ENCODE data around the gene KDSR. TPM values are rescaled to one million over a fixed set of nuclear protein-coding genes. Genes with fewer than 3 reads are reported as not detected.

KDSR gene
- total and polyA plus RNA-seq, 2 experiments from 2014 or later = 31.2 to 55.1 TPM

DNA sequence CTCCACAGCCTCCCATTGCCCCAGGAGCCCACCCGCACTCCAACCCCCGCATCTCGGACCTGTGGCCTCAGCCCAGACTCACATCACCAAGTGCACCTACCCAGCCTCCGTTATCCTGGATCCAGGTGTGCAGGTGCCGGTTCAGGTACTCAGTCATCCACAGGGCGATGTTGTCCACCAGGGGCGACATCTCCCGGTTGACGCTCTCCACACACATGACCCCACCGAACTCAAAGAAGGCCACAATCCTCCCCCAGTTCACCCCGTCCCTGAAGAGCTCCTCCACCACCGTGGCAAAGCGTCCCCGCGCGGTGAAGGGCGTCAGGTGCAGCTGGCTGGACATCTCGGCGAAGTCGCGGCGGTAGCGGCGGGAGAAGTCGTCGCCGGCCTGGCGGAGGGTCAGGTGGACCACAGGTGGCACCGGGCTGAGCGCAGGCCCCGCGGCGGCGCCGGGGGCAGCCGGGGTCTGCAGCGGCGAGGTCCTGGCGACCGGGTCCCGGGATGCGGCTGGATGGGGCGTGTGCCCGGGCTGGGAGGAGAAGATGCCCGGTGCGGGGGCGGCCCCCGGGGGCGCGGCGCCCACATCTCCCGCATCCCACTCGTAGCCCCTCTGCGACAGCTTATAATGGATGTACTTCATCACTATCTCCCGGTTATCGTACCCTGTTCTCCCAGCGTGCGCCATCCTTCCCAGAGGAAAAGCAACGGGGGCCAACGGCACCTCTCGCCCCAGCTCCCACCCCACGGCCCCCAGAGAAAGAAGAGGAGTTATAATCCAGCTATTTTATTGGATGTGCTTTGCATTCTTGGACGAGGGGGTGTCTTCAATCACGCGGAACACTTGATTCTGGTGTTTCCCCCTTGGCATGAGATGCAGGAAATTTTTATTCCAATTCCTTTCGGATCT, 48.8 kb downstream of the KDSR start:
- no peaks in the 10 kb centered on the region for H3K9me3 ChIP-seq (ENCODE audit: low read depth)
- in situ Hi-C loops (cut with MboI) = no loop called here

GRCh38 chr18:63317556-63317946, 49.5 kb downstream of the KDSR start:
- Histone ChIP-seq H2AFZ (no peak overlapping the region), H4K20me1 (ENCODE audit: insufficient read depth) (no peaks in the 10 kb centered on the region), H3F3A (ENCODE audit: insufficient read depth) (peaks cover 17% of the 10 kb centered on the region; the same call in 1 of the 2 replicates), H3K27me3 (replicated peaks; ENCODE audit: insufficient read depth) (no peaks in the 10 kb centered on the region), H3K4me1 (ENCODE audit: insufficient read depth) (0 out of 2 replicates have a peak, but pooled peaks cover 8% of the 10 kb centered on the region), H3K36me3 (ENCODE audit: low read depth) (no peaks in the 10 kb centered on the region), H3K79me2 (ENCODE audit: insufficient read depth) (no peaks in the 10 kb centered on the region), H3K27ac (no peak overlapping the region), H3K9me3 (ENCODE audit: low read depth) (no peaks in the 10 kb centered on the region), H3K4me2 (ENCODE audit: unreplicated experiment) (no peak overlapping the region), H3K9ac (no peak overlapping the region), H3K9me2 (ENCODE audit: insufficient read depth) (no peaks in the 10 kb centered on the region), H3K4me3 (no peak overlapping the region)
- 60 to 63% methylated on average over 10 of the region's 10 CpGs for WGBS, 2 experiments (ENCODE audit: low coverage in 1 of 2, low lambda C conversion rate in 2 of 2, missing lambda C conversion rate in 2 of 2)
- no peak for TF ChIP-seq EZH2phosphoT487 (IDR thresholded peaks at IDR 0.05; ENCODE audit: insufficient read depth, low read depth)
- TF ChIP-seq EZH2 (IDR thresholded peaks at IDR 0.05; ENCODE audit: insufficient read depth, poor library complexity, severe bottlenecking) = no peak
- in situ Hi-C loops (cut with MboI) = no loop called here
- no peak for DNase-seq

More for the DNA sequence above, 48.8 kb downstream of the KDSR start:
- TF ChIP-seq EZH2phosphoT487 (IDR thresholded peaks at IDR 0.05; ENCODE audit: insufficient read depth, low read depth) (no peak), EZH2 (IDR thresholded peaks at IDR 0.05; ENCODE audit: insufficient read depth, poor library complexity, severe bottlenecking) (no peak)
- no peaks in the 10 kb centered on the region for H3K27me3 ChIP-seq (replicated peaks; ENCODE audit: insufficient read depth)
- H3K4me2 ChIP-seq (ENCODE audit: unreplicated experiment) = peak overlapping the region; percentile 89
- peaks cover 8% of the 10 kb centered on the region; the same call in 1 of the 2 replicates for H3K4me1 ChIP-seq (ENCODE audit: insufficient read depth)
- peak overlapping the region; percentile 77 for H3K4me3 ChIP-seq
- no peaks in the 10 kb centered on the region for H3K9me2 ChIP-seq (ENCODE audit: insufficient read depth)
- H3F3A ChIP-seq (ENCODE audit: insufficient read depth) = peaks cover 20% of the 10 kb centered on the region; the same call in 1 of the 2 replicates
- peak overlapping the region; percentile 82 for H2AFZ ChIP-seq
- no peak overlapping the region for H3K27ac ChIP-seq
- no peaks in the 10 kb centered on the region for H3K36me3 ChIP-seq (ENCODE audit: low read depth)
- peak; percentile 47 for DNase-seq
- no peaks in the 10 kb centered on the region for H4K20me1 ChIP-seq (ENCODE audit: insufficient read depth)
- H3K79me2 ChIP-seq (ENCODE audit: insufficient read depth) = no peaks in the 10 kb centered on the region
- WGBS, 2 experiments (ENCODE audit: low coverage in 1 of 2, low lambda C conversion rate in 2 of 2, missing lambda C conversion rate in 2 of 2) = 5% methylated on average over 49 to 52 of the region's 66 CpGs
- H3K9ac ChIP-seq = peak overlapping the region; percentile 58

- no peak for DNase-seq
- Histone ChIP-seq H3F3A (ENCODE audit: insufficient read depth) (peaks cover 12% of the 10 kb centered on the region; the same call in 1 of the 2 replicates), H3K4me3 (no peak overlapping the region), H3K9me2 (ENCODE audit: insufficient read depth) (no peaks in the 10 kb centered on the region), H3K27me3 (replicated peaks; ENCODE audit: insufficient read depth) (no peaks in the 10 kb centered on the region), H3K9me3 (ENCODE audit: low read depth) (no peaks in the 10 kb centered on the region), H2AFZ (no peak overlapping the region), H3K4me1 (ENCODE audit: insufficient read depth) (0 out of 2 replicates have a peak, but pooled peaks cover 8% of the 10 kb centered on the region), H3K27ac (no peak overlapping the region), H3K36me3 (ENCODE audit: low read depth) (no peaks in the 10 kb centered on the region), H3K9ac (no peak overlapping the region), H3K79me2 (ENCODE audit: insufficient read depth) (no peaks in the 10 kb centered on the region), H4K20me1 (ENCODE audit: insufficient read depth) (no peaks in the 10 kb centered on the region), H3K4me2 (ENCODE audit: unreplicated experiment) (no peak overlapping the region)
- 95 to 96% methylated on average over 4 of the region's 4 CpGs for WGBS, 2 experiments (ENCODE audit: low coverage in 1 of 2, low lambda C conversion rate in 2 of 2, missing lambda C conversion rate in 2 of 2)
- TF ChIP-seq EZH2phosphoT487 (IDR thresholded peaks at IDR 0.05; ENCODE audit: insufficient read depth, low read depth) = no peak
- in situ Hi-C loops (cut with MboI) = no loop called here
These were observed 50.1 kb downstream of the KDSR start for GRCh38 chr18:63316612-63317555.

DNA sequence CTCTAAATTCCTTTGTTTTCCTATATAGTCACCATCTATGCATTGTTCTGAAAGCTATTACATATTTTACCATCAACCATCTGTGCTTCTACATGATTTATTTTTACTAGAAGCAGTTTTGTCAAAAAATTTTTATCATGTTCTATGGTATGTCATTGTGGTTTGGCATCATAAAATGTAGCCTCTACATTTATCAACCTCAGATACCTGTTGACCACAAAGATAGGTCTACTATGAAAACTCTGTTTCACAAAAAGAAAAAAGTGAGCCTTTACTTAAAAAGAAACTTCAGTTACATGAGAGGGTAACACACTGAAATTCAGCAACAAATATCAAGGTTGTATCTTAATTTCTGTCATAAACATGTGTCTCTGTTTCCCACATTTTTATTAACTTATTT, 51.1 kb downstream of the KDSR start:
- no peak overlapping the region for H2AFZ ChIP-seq
- no peak overlapping the region for H3K9ac ChIP-seq
- H3K79me2 ChIP-seq (ENCODE audit: insufficient read depth) = no peaks in the 10 kb centered on the region
- no peak for DNase-seq
- H3K27ac ChIP-seq = no peak overlapping the region
- H3F3A ChIP-seq (ENCODE audit: insufficient read depth) = peaks cover 3% of the 10 kb centered on the region; the same call in 1 of the 2 replicates
- H3K9me2 ChIP-seq (ENCODE audit: insufficient read depth) = no peaks in the 10 kb centered on the region
- no peaks in the 10 kb centered on the region for H3K9me3 ChIP-seq (ENCODE audit: low read depth)
- H3K36me3 ChIP-seq (ENCODE audit: low read depth) = no peaks in the 10 kb centered on the region
- TF ChIP-seq EZH2 (IDR thresholded peaks at IDR 0.05; ENCODE audit: insufficient read depth, poor library complexity, severe bottlenecking) (no peak), EZH2phosphoT487 (IDR thresholded peaks at IDR 0.05; ENCODE audit: insufficient read depth, low read depth) (no peak)
- no peak overlapping the region for H3K4me2 ChIP-seq (ENCODE audit: unreplicated experiment)
- H3K27me3 ChIP-seq (replicated peaks; ENCODE audit: insufficient read depth) = no peaks in the 10 kb centered on the region
- no peaks in the 10 kb centered on the region for H4K20me1 ChIP-seq (ENCODE audit: insufficient read depth)
- H3K4me3 ChIP-seq = no peak overlapping the region
- 0 out of 2 replicates have a peak, but pooled peaks cover 8% of the 10 kb centered on the region for H3K4me1 ChIP-seq (ENCODE audit: insufficient read depth)
- in situ Hi-C loops (cut with MboI) = no loop called here
